GM21367 (cell line): ENCODE data around the gene TNC.

Experiments
- ATAC-seq: cut with Tn5 transposase; IDR thresholded peaks from one replicate; pipeline ENCODE4 v1.9.1; 2021; ENCODE audit not compliant: unreplicated experiment

Gene TNC

GRCh38 chr9:115104908-115105307 lies 13.0 kb downstream of the TNC start:
- no peak for ATAC-seq

GRCh38 chr9:115103746-115104477 lies 14.0 kb downstream of the TNC start:
- ATAC-seq: no peak

DNA sequence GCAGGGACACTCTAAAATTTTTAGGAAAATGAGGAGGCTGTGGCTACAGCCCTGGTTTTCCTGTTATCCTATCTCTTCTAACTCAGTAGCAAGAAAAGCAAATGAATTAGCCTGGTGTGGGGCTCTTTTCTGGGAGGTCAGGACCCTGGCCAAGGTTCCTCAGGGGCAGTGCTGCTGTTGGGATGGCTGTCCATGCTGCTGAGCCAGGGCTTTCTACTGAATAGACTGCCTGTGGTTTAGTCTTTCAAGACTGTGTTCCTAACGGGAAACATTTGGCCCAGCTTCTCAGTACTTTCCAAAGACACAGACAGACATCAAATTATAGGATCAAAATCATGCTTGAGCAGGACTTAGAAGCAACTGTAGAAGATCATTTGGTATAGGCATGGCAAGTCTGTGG lies 18.1 kb downstream of the TNC start:
- no peak for ATAC-seq

GRCh38 chr9:115098226-115098965 lies 19.6 kb downstream of the TNC start:
- no peak for ATAC-seq

DNA sequence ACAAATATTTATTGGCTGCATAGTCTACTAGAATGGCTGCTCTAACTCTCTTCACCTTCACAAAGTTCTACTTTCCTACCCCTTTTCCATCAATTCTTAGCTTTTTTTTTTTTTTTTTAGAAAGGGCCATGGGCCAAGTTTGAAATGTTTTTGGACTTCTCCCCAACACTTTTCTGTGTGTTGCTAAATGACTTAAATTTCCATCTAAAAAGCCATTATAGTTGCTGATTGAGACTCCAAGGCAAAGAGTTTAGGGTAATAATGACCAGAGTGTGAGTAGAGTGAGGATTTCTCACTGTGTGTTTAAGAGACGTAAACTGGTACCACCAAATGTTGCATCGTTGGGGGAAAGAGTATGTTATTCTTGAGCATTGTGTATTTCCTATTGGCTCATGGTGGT lies 24.4 kb downstream of the TNC start:
- no peak for ATAC-seq

DNA sequence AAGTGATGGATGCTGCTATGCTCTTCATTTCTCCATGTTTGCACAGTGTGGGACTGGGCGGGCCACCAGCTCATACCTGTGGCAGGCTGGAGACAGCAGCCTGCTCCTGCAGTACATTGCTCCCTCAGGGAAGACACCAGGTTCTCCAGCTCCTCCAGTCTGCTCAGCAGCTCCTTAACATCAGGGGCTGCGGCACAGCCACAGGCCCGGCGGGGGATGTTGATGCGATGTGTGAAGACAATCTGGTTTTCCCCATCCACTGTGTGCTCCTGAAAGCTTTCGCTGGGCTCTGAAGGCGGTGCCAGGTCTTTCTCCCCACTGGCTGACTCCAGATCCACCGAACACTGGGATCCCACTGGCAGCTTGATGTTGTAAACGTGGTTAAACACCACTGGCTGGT lies 27.5 kb downstream of the TNC start:
- ATAC-seq: no peak

DNA sequence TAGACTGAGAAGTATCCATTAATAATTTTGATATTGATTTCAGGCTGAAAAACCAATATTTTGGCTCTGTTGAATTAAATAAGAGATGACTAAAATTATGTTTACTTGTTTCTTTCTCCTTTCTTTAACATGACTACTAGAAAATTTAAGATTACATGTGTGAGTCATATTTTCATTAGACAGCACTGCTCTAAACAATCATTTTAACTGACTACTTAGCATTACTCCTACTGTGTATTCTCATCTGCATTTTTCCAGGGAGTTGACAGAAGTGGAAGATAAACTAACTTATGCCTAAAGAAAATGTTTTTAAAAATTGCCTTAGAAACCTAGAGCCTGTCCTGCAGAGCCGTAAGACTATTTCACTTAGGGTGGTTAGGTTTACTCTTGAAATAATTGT lies 29.1 kb downstream of the TNC start:
- no peak for ATAC-seq

GRCh38 chr9:115086886-115087285 lies 31.1 kb downstream of the TNC start:
- no peak for ATAC-seq

DNA sequence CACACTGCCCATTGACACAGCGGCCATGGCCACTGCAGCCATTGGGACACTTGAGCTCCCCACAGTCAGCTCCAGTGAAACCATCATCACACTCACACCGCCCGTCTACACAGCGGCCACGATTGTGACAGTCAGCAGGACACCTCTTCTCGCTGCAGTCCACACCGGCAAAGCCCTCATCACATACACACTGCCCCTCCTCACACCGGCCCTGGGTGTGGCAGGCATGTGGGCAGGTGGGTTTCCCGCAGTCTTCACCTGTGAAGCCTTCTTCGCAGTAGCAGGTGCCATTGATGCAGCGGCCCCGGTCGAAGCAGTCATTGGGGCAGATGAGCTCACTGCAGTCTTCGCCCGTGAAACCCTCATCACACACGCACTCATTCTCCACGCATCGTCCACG lies 31.5 kb downstream of the TNC start:
- no peak for ATAC-seq

DNA sequence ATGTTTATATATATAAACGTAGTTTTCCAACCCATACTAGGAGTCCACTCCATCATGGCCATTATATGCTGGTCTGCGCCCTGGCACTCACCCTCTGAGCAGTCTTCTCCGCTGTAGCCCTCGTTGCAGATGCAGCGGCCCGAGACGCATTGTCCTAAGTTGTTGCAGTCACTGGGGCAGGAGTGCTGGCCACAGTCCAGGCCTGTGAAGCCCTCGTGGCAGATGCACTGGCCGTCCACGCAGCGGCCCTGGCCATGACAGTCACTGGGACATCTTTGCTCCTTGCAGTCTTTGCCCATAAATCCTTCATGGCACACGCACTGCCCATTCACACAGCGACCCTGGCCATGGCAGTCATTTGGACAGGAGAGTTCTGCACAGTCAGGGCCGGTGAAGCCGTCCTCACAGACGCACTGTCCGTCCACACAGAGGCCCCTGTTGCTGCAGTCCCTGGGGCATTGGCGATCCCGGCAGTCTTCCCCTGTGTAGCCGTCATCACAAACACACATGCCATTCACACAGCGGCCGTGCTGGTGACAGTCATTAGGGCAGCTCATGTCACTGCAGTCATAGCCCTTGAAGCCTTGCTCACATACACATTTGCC lies 32.1 kb downstream of the TNC start:
- ATAC-seq: no peak

DNA sequence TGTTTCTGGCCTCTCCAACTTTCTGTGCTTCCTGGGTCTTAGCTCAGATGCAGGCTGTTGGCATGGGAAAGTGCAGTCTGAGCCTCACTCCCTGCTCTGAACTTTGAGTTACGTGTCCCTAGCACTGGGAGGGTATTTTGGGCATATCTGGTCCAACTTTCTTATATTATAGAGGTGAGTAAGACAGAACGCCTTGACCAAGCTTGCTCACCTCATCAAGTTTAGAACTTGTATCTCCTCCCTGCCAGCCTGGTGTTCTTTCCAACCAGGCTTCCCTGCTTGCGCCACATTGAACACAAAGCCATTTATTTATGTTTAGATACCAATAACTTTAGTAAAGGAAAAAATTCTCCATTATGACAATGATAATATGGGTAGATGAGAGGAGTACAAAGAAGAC lies 33.2 kb downstream of the TNC start:
- ATAC-seq: no peak

GRCh38 chr9:115084157-115084556 lies 33.8 kb downstream of the TNC start:
- no peak for ATAC-seq

DNA sequence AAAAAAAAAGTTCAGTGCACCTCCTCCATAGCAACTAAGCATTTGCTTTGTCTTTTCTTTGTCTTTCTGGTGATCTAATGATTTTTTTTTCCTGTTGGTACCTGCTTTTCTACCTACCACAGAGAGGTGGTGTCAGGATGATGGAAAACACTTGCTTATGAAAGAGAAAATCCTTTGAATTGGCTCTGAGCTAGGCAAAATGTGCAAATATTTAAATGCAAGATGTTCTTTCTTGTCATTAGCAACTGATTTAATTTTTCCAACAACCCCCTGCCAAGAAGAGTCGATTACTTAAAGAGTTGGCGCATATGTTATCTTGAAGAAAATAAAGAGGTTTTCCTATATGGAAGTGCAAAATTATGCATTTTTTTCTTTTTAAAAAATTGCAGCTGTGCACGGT lies 37.7 kb downstream of the TNC start:
- no peak for ATAC-seq

DNA sequence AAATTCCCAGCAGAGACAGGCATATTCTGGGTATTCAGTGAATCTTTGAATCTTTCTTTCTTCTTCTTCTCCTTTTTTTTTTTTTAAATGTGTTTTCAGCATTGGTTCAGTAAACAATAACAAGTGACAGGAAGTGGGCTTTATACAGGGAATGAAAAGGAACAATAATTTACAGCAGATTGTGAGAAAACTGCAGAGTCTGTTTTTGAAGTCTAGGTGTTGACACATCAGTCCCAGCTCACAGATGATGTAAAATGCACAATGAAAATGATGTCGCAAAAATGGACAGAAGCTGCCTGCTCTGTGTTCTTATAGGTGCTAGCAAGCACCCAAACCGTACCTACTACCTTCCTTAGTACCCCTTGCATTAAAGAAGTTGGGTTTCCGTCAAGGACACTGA lies 38.8 kb downstream of the TNC start:
- no peak for ATAC-seq

GRCh38 chr9:115073456-115073855 lies 44.5 kb downstream of the TNC start:
- no peak for ATAC-seq

- ATAC-seq: no peak
Observed at GRCh38 chr9:115071176-115071575, 46.8 kb downstream of the TNC start.

- ATAC-seq: no peak
Observed at GRCh38 chr9:115069771-115070170, 48.2 kb downstream of the TNC start.

- no peak for ATAC-seq
Observed at GRCh38 chr9:115069302-115069701, 48.7 kb downstream of the TNC start.

GRCh38 chr9:115068031-115068430 lies 49.9 kb downstream of the TNC start:
- ATAC-seq: no peak

GRCh38 chr9:115063058-115063845 lies 54.7 kb downstream of the TNC start:
- ATAC-seq: no peak

DNA sequence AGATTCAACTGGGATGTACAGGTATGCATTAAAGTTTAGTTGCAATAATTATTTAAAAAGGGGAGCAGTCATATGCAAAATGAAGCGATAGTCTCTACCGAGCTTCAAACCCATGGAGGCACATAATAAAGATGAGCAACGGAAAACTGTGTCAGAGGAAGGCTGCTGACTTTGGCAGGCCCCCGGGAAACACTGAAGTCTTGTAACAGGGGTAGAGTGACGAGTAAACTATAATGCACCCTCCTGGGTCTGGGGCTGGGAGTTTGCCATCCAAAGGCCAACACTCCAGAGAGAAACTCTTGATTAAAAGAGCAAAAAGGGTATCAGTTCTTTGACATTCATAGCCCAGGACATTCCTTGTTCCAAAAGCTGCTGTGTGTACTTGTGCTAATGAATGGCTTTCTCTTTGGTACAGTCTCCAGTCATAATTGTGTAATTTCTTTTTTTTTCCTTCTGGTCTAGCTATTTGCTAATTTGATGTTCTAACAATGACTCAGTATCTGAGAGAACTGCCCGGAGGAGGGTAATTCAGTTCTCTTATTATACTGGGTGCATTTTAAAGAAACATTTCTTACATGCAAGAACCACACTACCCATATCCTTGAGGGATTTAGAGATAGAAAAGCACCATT lies 59.2 kb downstream of the TNC start:
- no peak for ATAC-seq
